Mesenchymal stem cell (in vitro differentiated cells and primary cell): ENCODE measurements around the gene KDM4B.

Experiments used
- DNase-seq: peaks from one replicate; pipeline ENCODE4 v3.0.0-alpha.2; 2013
- H2AFZ ChIP-seq: one replicate; pipeline ENCODE4 v1.6.1; 2013; ENCODE audit warnings: low read depth, mild to moderate bottlenecking, control low read depth, inconsistent platforms, low read length, moderate library complexity
- H2AK5ac ChIP-seq: 2 replicates; pipeline ENCODE4 v1.6.1; 2013; ENCODE audit warnings: low read length, moderate library complexity, mild to moderate bottlenecking, inconsistent platforms; ENCODE audit not compliant: severe bottlenecking
- H2BK120ac ChIP-seq: one replicate; pipeline ENCODE4 v1.6.1; 2013; ENCODE audit warnings: low read depth, mild to moderate bottlenecking, inconsistent platforms, low read length, moderate library complexity
- H2BK12ac ChIP-seq, 2 experiments: one replicate each; pipeline ENCODE4 v1.6.1; 2013; ENCODE audit warnings: inconsistent platforms in 2 of 2, low read length in 2 of 2, mild to moderate bottlenecking in 2 of 2, moderate library complexity in 2 of 2, control low read depth in 1 of 2
- H2BK15ac ChIP-seq: one replicate; pipeline ENCODE4 v1.6.1; 2013; ENCODE audit warnings: mild to moderate bottlenecking, low read depth, inconsistent platforms; ENCODE audit not compliant: poor library complexity, severe bottlenecking
- H2BK5ac ChIP-seq: 2 replicates; pipeline ENCODE4 v1.6.1; 2013; ENCODE audit warnings: low read depth, mild to moderate bottlenecking, low read length, control low read depth, inconsistent platforms; ENCODE audit not compliant: poor library complexity, severe bottlenecking
- H3K14ac ChIP-seq, 2 experiments: one replicate each; pipeline ENCODE4 v1.6.1; 2013; ENCODE audit warnings: inconsistent platforms in 2 of 2, low read length in 2 of 2, control low read depth in 1 of 2, mild to moderate bottlenecking in 1 of 2, moderate library complexity in 1 of 2
- H3K18ac ChIP-seq, 2 experiments: one replicate each; pipeline ENCODE4 v1.6.1; 2013; ENCODE audit warnings: inconsistent platforms in 2 of 2, low read length in 2 of 2, control low read depth in 1 of 2, low read depth in 1 of 2, mild to moderate bottlenecking in 1 of 2
- H3K23ac ChIP-seq, 2 experiments: one replicate each; pipeline ENCODE4 v1.6.1; 2013; ENCODE audit warnings: inconsistent platforms in 2 of 2, low read length in 2 of 2, mild to moderate bottlenecking in 2 of 2, moderate library complexity in 2 of 2, control low read depth in 1 of 2
- H3K27ac ChIP-seq: 2 replicates; pipeline ENCODE4 v1.5.1; 2013; ENCODE audit warnings: mild to moderate bottlenecking, moderate library complexity, low read length, control low read depth, inconsistent platforms; ENCODE audit not compliant: poor library complexity, severe bottlenecking
- H3K27me3 ChIP-seq, 2 experiments: 2 replicates each; pipeline versions ENCODE4 v1.6.1 to v1.7.0; 2013; ENCODE audit warnings: low read length in 2 of 2, mild to moderate bottlenecking in 2 of 2, moderate library complexity in 2 of 2, control low read depth in 1 of 2, inconsistent platforms in 1 of 2; ENCODE audit not compliant: control insufficient read depth in 1 of 2, insufficient read depth in 1 of 2
- H3K36me3 ChIP-seq, 2 experiments: 2 replicates each; pipeline versions ENCODE4 v1.6.1 to v1.7.0; 2013; ENCODE audit warnings: low read length in 2 of 2, control low read depth in 1 of 2, inconsistent platforms in 1 of 2, low read depth in 1 of 2, mild to moderate bottlenecking in 1 of 2; ENCODE audit not compliant: insufficient read depth in 2 of 2, control insufficient read depth in 1 of 2
- H3K4ac ChIP-seq, 2 experiments: one replicate each; pipeline ENCODE4 v1.6.1; 2013; ENCODE audit warnings: inconsistent platforms in 2 of 2, low read length in 2 of 2, mild to moderate bottlenecking in 2 of 2, moderate library complexity in 2 of 2, control low read depth in 1 of 2, low read depth in 1 of 2
- H3K4me1 ChIP-seq: 2 replicates; pipeline ENCODE4 v1.6.1; 2013; ENCODE audit warnings: low read depth, low read length, control low read depth; ENCODE audit not compliant: control insufficient read depth, insufficient read depth
- H3K4me2 ChIP-seq: 2 replicates; pipeline ENCODE4 v1.6.1; 2013; ENCODE audit warnings: low read length, mild to moderate bottlenecking, inconsistent platforms; ENCODE audit not compliant: poor library complexity, severe bottlenecking
- H3K4me3 ChIP-seq, 2 experiments: 2 replicates each; pipeline versions ENCODE4 v1.5.1 to v1.7.0; 2013; ENCODE audit warnings: low read length in 2 of 2, mild to moderate bottlenecking in 2 of 2, control low read depth in 1 of 2, low read depth in 1 of 2; ENCODE audit not compliant: insufficient read depth in 1 of 2
- H3K79me1 ChIP-seq: replicated peaks from 2 replicates; pipeline ENCODE4 v1.6.1; 2013; ENCODE audit warnings: mild to moderate bottlenecking, control low read depth, low read length, inconsistent platforms; ENCODE audit not compliant: poor library complexity, severe bottlenecking
- H3K9ac ChIP-seq: 2 replicates; pipeline ENCODE4 v1.7.0; 2013; ENCODE audit warnings: mild to moderate bottlenecking, low read length, moderate library complexity
- H3K9me3 ChIP-seq: 2 replicates; pipeline ENCODE4 v1.7.0; 2013; ENCODE audit warnings: mild to moderate bottlenecking, low read length; ENCODE audit not compliant: control insufficient read depth
- H4K8ac ChIP-seq: one replicate; pipeline ENCODE4 v1.6.1; 2013; ENCODE audit warnings: inconsistent platforms, mild to moderate bottlenecking, low read length, moderate library complexity
- H4K91ac ChIP-seq: one replicate; pipeline ENCODE4 v1.6.1; 2013; ENCODE audit warnings: mild to moderate bottlenecking, low read length, inconsistent platforms
- WGBS: methylation state at CpG from one replicate; pipeline ENCODE4 v1.1.7; 2013; ENCODE audit warnings: mixed read lengths; 5-methylcytosine and 5-hydroxymethylcytosine counted together

Gene KDM4B

GRCh38 chr19:4990306-4990705 lies 21.4 kb downstream of the KDM4B start:
- no peak overlapping the region for H2BK120ac ChIP-seq
- no peak overlapping the region for H3K4me2 ChIP-seq
- H3K18ac ChIP-seq: peak overlapping the region in 1 of 2 experiments; percentile 29
- H3K9me3 ChIP-seq: peaks cover 9% of the 10 kb centered on the region
- peaks cover 5 to 21% of the 10 kb centered on the region in 2 experiments for H3K36me3 ChIP-seq
- H4K8ac ChIP-seq: no peak overlapping the region
- H2AFZ ChIP-seq: no peak overlapping the region
- H3K4me1 ChIP-seq: peaks cover 36% of the 10 kb centered on the region
- DNase-seq: no peak
- no peak overlapping the region for H3K23ac ChIP-seq
- no peak overlapping the region for H2BK12ac ChIP-seq
- peaks cover 32% of the 10 kb centered on the region for H3K79me1 ChIP-seq
- H3K9ac ChIP-seq: no peak overlapping the region
- H3K27me3 ChIP-seq: no peaks in the 10 kb centered on the region
- peak overlapping the region in 1 of 2 experiments; percentile 51 for H3K4ac ChIP-seq
- H2BK5ac ChIP-seq: no peak overlapping the region
- H2BK15ac ChIP-seq: no peak overlapping the region
- H3K27ac ChIP-seq: no peak overlapping the region
- no peak overlapping the region for H3K4me3 ChIP-seq
- 95% methylated on average over 7 of the region's 7 CpGs for WGBS
- H3K14ac ChIP-seq: no peak overlapping the region
- no peak overlapping the region for H4K91ac ChIP-seq
- H2AK5ac ChIP-seq: no peak overlapping the region

DNA sequence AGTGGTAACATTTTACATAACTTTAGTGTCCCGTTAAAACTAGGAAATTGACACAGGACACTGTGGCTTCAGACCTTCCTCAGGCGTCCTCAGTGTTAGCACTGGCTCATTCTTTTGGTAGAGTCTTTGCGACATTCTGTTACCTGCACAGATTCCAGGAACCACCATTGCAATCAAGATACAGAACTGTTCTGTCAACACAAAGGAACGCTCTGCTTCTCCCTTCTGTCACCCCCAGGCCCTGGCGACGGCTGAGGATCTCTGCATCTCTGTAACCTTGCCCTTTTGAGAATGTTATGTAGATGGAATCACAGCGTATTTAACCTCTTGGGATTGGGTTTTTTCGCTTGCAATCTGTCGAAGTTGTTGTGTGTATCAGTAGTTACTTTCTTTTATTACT lies 22.6 kb downstream of the KDM4B start:
- peaks cover 10 to 18% of the 10 kb centered on the region in 2 experiments for H3K36me3 ChIP-seq
- H4K91ac ChIP-seq: no peak overlapping the region
- H3K4me1 ChIP-seq: peaks cover 31% of the 10 kb centered on the region
- no peak overlapping the region for H3K4me3 ChIP-seq
- no peak overlapping the region for H3K27ac ChIP-seq
- WGBS: 87% methylated on average over 9 of the region's 9 CpGs
- no peak overlapping the region for H2BK5ac ChIP-seq
- no peak overlapping the region for H3K4ac ChIP-seq
- no peak overlapping the region for H3K18ac ChIP-seq
- peaks cover 25% of the 10 kb centered on the region for H3K79me1 ChIP-seq
- H3K14ac ChIP-seq: no peak overlapping the region
- H2AK5ac ChIP-seq: no peak overlapping the region
- no peak overlapping the region for H2BK120ac ChIP-seq
- H4K8ac ChIP-seq: no peak overlapping the region
- H3K9me3 ChIP-seq: peaks cover 9% of the 10 kb centered on the region
- no peak overlapping the region for H2BK12ac ChIP-seq
- no peaks in the 10 kb centered on the region for H3K27me3 ChIP-seq
- H3K9ac ChIP-seq: no peak overlapping the region
- H3K23ac ChIP-seq: no peak overlapping the region
- no peak overlapping the region for H3K4me2 ChIP-seq
- DNase-seq: no peak
- H2BK15ac ChIP-seq: no peak overlapping the region
- no peak overlapping the region for H2AFZ ChIP-seq

DNA sequence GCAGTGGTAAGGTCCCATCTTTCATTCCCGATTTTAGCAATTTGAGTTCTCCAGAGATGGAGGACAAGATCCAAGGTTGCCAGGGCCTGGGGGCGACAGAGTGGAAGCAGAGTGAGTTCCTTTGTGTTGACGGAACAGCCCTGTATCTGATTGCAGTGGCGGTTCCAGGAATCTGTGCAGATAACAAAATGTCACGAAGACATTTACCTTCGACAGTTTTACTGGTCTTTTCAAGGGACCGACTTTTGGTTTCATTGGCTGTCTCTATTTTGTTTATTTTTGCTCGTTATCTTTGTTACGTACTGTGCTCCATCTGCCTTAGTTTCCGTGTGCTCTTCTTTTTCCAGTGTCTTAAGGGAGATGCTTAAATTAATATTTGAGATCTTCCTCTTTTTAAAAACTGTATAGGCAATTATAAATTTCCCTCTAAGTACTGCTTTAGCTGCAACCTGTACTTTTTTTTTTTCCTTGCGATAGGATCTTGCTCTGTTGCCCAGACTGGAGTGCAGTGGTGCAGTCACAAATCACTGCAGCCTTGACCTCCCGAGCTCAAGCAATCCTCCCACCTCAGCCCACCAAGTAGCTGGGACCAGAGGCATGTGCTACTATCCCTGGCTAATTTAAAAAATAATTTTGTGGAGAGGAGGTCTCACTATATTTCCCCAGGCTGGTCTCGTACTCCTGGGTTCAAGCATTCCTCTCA lies 23.2 kb downstream of the KDM4B start:
- no peak overlapping the region for H3K4me2 ChIP-seq
- no peak overlapping the region for H2BK120ac ChIP-seq
- no peak overlapping the region for H2AK5ac ChIP-seq
- no peak overlapping the region for H2BK15ac ChIP-seq
- H2AFZ ChIP-seq: no peak overlapping the region
- H3K79me1 ChIP-seq: peaks cover 27% of the 10 kb centered on the region
- H3K4me1 ChIP-seq: peaks cover 32% of the 10 kb centered on the region
- H3K23ac ChIP-seq: no peak overlapping the region
- no peak overlapping the region for H3K9ac ChIP-seq
- H2BK12ac ChIP-seq: no peak overlapping the region
- no peak overlapping the region for H3K27ac ChIP-seq
- H3K27me3 ChIP-seq: no peaks in the 10 kb centered on the region
- H2BK5ac ChIP-seq: no peak overlapping the region
- WGBS: 67% methylated on average over 11 of the region's 13 CpGs
- H3K18ac ChIP-seq: no peak overlapping the region
- H3K14ac ChIP-seq: no peak overlapping the region
- H3K9me3 ChIP-seq: peaks cover 9% of the 10 kb centered on the region
- no peak for DNase-seq
- no peak overlapping the region for H4K8ac ChIP-seq
- no peak overlapping the region for H3K4me3 ChIP-seq
- no peak overlapping the region for H3K4ac ChIP-seq
- H4K91ac ChIP-seq: no peak overlapping the region
- H3K36me3 ChIP-seq: peaks cover 16 to 22% of the 10 kb centered on the region in 2 experiments

GRCh38 chr19:4993683-4994082 lies 24.8 kb downstream of the KDM4B start:
- Histone ChIP-seq H2BK120ac (no peak overlapping the region), H4K91ac (no peak overlapping the region), H4K8ac (no peak overlapping the region), H3K4me2 (no peak overlapping the region), H2AK5ac (no peak overlapping the region), H2AFZ (no peak overlapping the region), H3K4me3 (no peak overlapping the region), H2BK5ac (no peak overlapping the region), H2BK15ac (no peak overlapping the region), H3K9me3 (peaks cover 9% of the 10 kb centered on the region), H3K4ac (no peak overlapping the region), H3K4me1 (peaks cover 23% of the 10 kb centered on the region), H3K79me1 (peaks cover 32% of the 10 kb centered on the region), H3K18ac (no peak overlapping the region), H3K9ac (no peak overlapping the region), H3K23ac (no peak overlapping the region), H3K27ac (no peak overlapping the region), H3K14ac (no peak overlapping the region), H3K36me3 (peaks cover 30 to 33% of the 10 kb centered on the region in 2 experiments), H3K27me3 (no peaks in the 10 kb centered on the region), H2BK12ac (no peak overlapping the region)
- WGBS: 98% methylated on average over 3 of the region's 3 CpGs
- no peak for DNase-seq
